CD8-positive, alpha-beta memory T cell (primary cell): Measurements from ENCODE around the gene OGFRL1. TPM values are rescaled to one million over a fixed set of nuclear protein-coding genes. Genes with fewer than 3 reads are reported as not detected.
"Not testable (repeated sequence)": the region's sequence is repeated elsewhere in the genome, so short reads cannot be mapped to it uniquely, and the experiment has no call there.

Experiments used
- CTCF ChIA-PET: fragments of 350-600 bp; sonication (Branson Sonifier 250); formaldehyde crosslinking; loops from one replicate; lab custom pipeline; 2021; ENCODE audit warnings: antibody characterized with exemption; lab: Charles Lee
- POLR2A ChIA-PET: fragments of 350-600 bp; sonication (Branson Sonifier 250); formaldehyde crosslinking; loops from one replicate; lab custom pipeline; 2021; ENCODE audit warnings: antibody characterized with exemption; lab: Charles Lee
- DNase-seq, 5 donors: peaks; one replicate each; pipeline versions ENCODE4 v3.0.0 to v3.0.0-alpha.2; 2020 to 2022; ENCODE audit warnings: mixed read lengths in 1 of 5
- H3K27ac ChIP-seq: one replicate; pipeline ENCODE4 v1.7.0; 2013; ENCODE audit warnings: low read depth, mild to moderate bottlenecking, low read length, moderate library complexity
- H3K27me3 ChIP-seq: 2 replicates; pipeline ENCODE4 v1.7.0; 2013; ENCODE audit warnings: low read length, mild to moderate bottlenecking; ENCODE audit not compliant: insufficient read depth, poor library complexity, severe bottlenecking
- H3K36me3 ChIP-seq: 2 replicates; pipeline ENCODE4 v1.7.0; 2013; ENCODE audit warnings: mild to moderate bottlenecking, low read length, moderate library complexity; ENCODE audit not compliant: insufficient read depth
- H3K4me1 ChIP-seq: 2 replicates; pipeline ENCODE4 v1.7.0; 2013; ENCODE audit warnings: mild to moderate bottlenecking, low read length, moderate library complexity; ENCODE audit not compliant: insufficient read depth
- H3K4me3 ChIP-seq: 2 replicates; pipeline ENCODE4 v1.7.0; 2013; ENCODE audit warnings: mild to moderate bottlenecking, low read length
- H3K9me3 ChIP-seq: 2 replicates; pipeline ENCODE4 v1.7.0; 2013; ENCODE audit warnings: mild to moderate bottlenecking, low read length
- H3K27ac Mint-ChIP-seq, 8 donors: one replicate each; pipeline ENCODE4 v1.8.0; 2020 to 2021; ENCODE audit warnings: mixed read lengths in 8 of 8, mild to moderate bottlenecking in 6 of 8, inconsistent platforms in 3 of 8, moderate library complexity in 3 of 8
- H3K27me3 Mint-ChIP-seq, 2 donors: one replicate each; pipeline ENCODE4 v1.8.0; 2020 to 2021; ENCODE audit warnings: mixed read lengths in 2 of 2, mild to moderate bottlenecking in 1 of 2, moderate library complexity in 1 of 2
- H3K36me3 Mint-ChIP-seq, 3 donors: one replicate each; pipeline ENCODE4 v1.8.0; 2020 to 2021; ENCODE audit warnings: mixed read lengths in 3 of 3, inconsistent platforms in 1 of 3, mild to moderate bottlenecking in 1 of 3
- H3K4me1 Mint-ChIP-seq, 3 donors: one replicate each; pipeline ENCODE4 v1.8.0; 2020 to 2021; ENCODE audit warnings: mixed read lengths in 3 of 3, inconsistent platforms in 1 of 3, mild to moderate bottlenecking in 1 of 3
- H3K4me3 Mint-ChIP-seq, 7 donors: one replicate each; pipeline ENCODE4 v1.8.0; 2020 to 2021; ENCODE audit warnings: mixed read lengths in 7 of 7, mild to moderate bottlenecking in 6 of 7, moderate library complexity in 4 of 7, inconsistent platforms in 2 of 7
- H3K9me3 Mint-ChIP-seq, 5 donors: one replicate each; pipeline ENCODE4 v1.8.0; 2020 to 2022; ENCODE audit warnings: mixed read lengths in 5 of 5, mild to moderate bottlenecking in 3 of 5, moderate library complexity in 2 of 5, inconsistent platforms in 1 of 5
- polyA plus RNA-seq: library from polyadenylated mRNA; unstranded; fragments of 300-500 nt; fragmentation: Illumina TruSeq; gene quantifications from one replicate; pipeline ENCODE4 v1.2.3, GENCODE V29; 2021
- total RNA-seq, 2 experiments: library from RNA; stranded (reverse); gene quantifications; one replicate each; pipeline ENCODE4 v1.2.3, GENCODE V29; 2021

OGFRL1 gene
- total and polyA plus RNA-seq, 3 experiments from 2014 or later = 4.1 to 5.6 (median 5.5) TPM

DNA sequence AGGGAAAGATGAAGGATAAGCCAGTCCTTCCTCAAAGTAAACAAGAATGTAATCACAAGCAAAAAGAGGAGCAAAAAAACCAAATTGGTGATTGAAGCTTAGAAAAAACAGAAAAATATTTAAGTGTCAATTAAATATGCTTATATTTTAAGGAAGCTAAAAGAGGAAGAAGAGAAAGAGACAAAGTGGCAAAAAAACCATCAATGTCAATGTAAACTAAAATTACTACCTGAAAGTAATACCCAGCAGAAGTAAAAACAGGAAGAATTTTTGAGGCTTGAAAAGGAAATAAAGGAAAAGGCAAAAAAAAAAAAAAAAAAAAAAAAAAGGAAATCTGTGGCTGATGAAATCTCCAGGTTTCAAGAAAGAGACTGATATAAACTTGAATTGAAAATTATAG is 36.2 kb upstream of the OGFRL1 start:
- H3K27ac ChIP-seq = no peak overlapping the region
- POLR2A ChIA-PET = no interaction called here
- Mint-ChIP-seq H3K27me3 (peaks cover 2 to 29% of the 10 kb centered on the region in 2 donors), H3K9me3 (no peaks in the 10 kb centered on the region), H3K4me3 (no peak overlapping the region), H3K36me3 (peaks cover 0 to 3% (median 0%) of the 10 kb centered on the region in 3 donors), H3K4me1 (peaks cover 9 to 12% (median 9%) of the 10 kb centered on the region in 3 donors), H3K27ac (no peak overlapping the region)
- CTCF ChIA-PET = no interaction called here
- H3K27me3 ChIP-seq = no peaks in the 10 kb centered on the region
- no peak overlapping the region for H3K4me3 ChIP-seq
- no peak for DNase-seq
- H3K36me3 ChIP-seq = no peaks in the 10 kb centered on the region
- H3K9me3 ChIP-seq = no peaks in the 10 kb centered on the region
- no peaks in the 10 kb centered on the region for H3K4me1 ChIP-seq

GRCh38 chr6:71252960-71253359 is 35.7 kb upstream of the OGFRL1 start:
- H3K36me3 Mint-ChIP-seq = peaks cover 0 to 3% (median 0%) of the 10 kb centered on the region in 3 donors
- H3K27ac ChIP-seq = no peak overlapping the region
- no peak overlapping the region for H3K27ac Mint-ChIP-seq
- H3K27me3 Mint-ChIP-seq = peaks cover 2 to 31% of the 10 kb centered on the region in 2 donors
- POLR2A ChIA-PET = no interaction called here
- CTCF ChIA-PET = no interaction called here
- no peak overlapping the region for H3K4me3 Mint-ChIP-seq
- no peak for DNase-seq
- H3K27me3 ChIP-seq = no peaks in the 10 kb centered on the region
- no peaks in the 10 kb centered on the region for H3K4me1 ChIP-seq
- no peak overlapping the region for H3K4me3 ChIP-seq
- peaks cover 9 to 12% (median 9%) of the 10 kb centered on the region in 3 donors for H3K4me1 Mint-ChIP-seq
- no peaks in the 10 kb centered on the region for H3K9me3 Mint-ChIP-seq
- no peaks in the 10 kb centered on the region for H3K36me3 ChIP-seq
- no peaks in the 10 kb centered on the region for H3K9me3 ChIP-seq

GRCh38 chr6:71254323-71254722 is 34.3 kb upstream of the OGFRL1 start:
- Histone ChIP-seq H3K4me3 (no peak overlapping the region), H3K36me3 (no peaks in the 10 kb centered on the region), H3K27me3 (no peaks in the 10 kb centered on the region), H3K4me1 (no peaks in the 10 kb centered on the region), H3K27ac (no peak overlapping the region), H3K9me3 (no peaks in the 10 kb centered on the region)
- Mint-ChIP-seq H3K4me1 (peaks cover 9 to 12% (median 9%) of the 10 kb centered on the region in 3 donors), H3K4me3 (no peak overlapping the region), H3K27ac (no peak overlapping the region), H3K27me3 (peaks cover 2 to 31% of the 10 kb centered on the region in 2 donors), H3K36me3 (no peaks in the 10 kb centered on the region), H3K9me3 (no peaks in the 10 kb centered on the region)
- DNase-seq = no peak
- POLR2A ChIA-PET = no interaction called here
- CTCF ChIA-PET = no interaction called here

- no peak overlapping the region for H3K27ac ChIP-seq
- no peak for DNase-seq
- Mint-ChIP-seq H3K4me3 (no peak overlapping the region), H3K9me3 (no peaks in the 10 kb centered on the region), H3K27ac (no peak overlapping the region), H3K27me3 (peaks cover 4 to 24% of the 10 kb centered on the region in 2 donors), H3K36me3 (no peaks in the 10 kb centered on the region), H3K4me1 (no peaks in the 10 kb centered on the region)
- ChIA-PET POLR2A (no interaction called here), CTCF (interaction anchor here (0.8 kb wide), 1 partner anchor 30 kb away, joined by 4 read pairs; the partner anchor contains the start of gene OGFRL1)
- no peaks in the 10 kb centered on the region for H3K36me3 ChIP-seq
- H3K4me1 ChIP-seq = no peaks in the 10 kb centered on the region
- no peaks in the 10 kb centered on the region for H3K27me3 ChIP-seq
- no peak overlapping the region for H3K4me3 ChIP-seq
- H3K9me3 ChIP-seq = no peaks in the 10 kb centered on the region
Measured at GRCh38 chr6:71258078-71258866, 30.3 kb upstream of the OGFRL1 start.

DNA sequence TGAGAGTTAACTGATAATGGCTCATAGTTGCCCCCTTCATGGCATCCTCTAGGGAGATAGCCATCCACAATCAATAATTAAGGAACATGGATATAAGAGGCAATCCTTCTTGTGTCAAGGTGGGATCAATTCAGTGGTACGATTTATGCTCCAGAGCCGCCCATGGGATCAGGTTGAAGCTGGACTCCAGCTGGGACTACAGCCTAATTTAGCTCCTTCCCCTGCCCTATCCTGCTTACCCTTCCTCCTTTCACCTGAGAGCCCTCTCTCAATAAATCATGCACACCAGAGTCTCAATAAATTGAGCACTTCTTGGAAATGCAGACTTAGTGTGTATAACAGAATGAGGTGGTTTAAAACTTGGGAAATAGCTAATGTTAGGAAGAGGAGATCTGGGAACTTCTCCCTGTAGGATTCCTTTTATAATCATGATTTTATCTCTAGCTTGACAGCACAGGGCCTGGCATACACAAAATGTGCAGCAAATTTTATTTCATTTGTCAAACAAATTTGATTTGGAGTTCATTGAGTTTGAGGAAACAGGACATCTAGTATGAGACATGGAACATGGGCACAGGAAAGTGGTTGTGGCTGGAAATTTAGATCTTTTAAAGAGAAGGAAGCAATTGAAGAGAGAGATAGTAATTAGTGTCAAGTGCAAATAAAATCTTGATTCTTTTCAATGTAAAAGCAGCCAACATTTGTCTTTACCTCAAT is 28.6 kb upstream of the OGFRL1 start:
- no peaks in the 10 kb centered on the region for H3K4me1 Mint-ChIP-seq
- ChIA-PET POLR2A (no interaction called here), CTCF (no interaction called here)

DNA sequence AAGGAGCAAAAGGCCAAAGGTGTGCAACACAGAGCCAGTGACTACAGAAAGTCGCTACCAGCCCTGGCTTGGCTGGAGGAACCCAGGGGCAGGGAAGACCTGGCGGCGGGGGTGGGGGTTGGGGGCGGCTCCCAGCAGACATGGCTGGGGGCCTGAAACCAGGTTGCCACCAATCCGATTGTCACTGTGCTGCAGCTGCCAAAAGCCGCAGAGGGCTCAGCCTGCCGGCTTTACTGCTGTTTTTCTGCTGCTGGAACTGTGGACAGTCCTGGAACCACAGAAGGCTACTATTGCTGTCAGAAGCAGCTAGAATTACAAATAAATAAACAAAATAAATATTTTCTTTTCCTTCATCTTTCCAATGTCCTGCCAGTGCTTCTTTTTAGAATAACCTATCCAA is 25.7 kb upstream of the OGFRL1 start:
- no peak overlapping the region for H3K4me3 ChIP-seq
- no peaks in the 10 kb centered on the region for H3K27me3 ChIP-seq
- Mint-ChIP-seq H3K27me3 (peaks cover 5 to 18% of the 10 kb centered on the region in 2 donors), H3K27ac (no peak overlapping the region), H3K9me3 (no peaks in the 10 kb centered on the region), H3K4me1 (no peaks in the 10 kb centered on the region), H3K36me3 (no peaks in the 10 kb centered on the region), H3K4me3 (no peak overlapping the region)
- POLR2A ChIA-PET = no interaction called here
- no peaks in the 10 kb centered on the region for H3K4me1 ChIP-seq
- no peaks in the 10 kb centered on the region for H3K36me3 ChIP-seq
- CTCF ChIA-PET = no interaction called here
- H3K9me3 ChIP-seq = no peaks in the 10 kb centered on the region
- no peak for DNase-seq
- H3K27ac ChIP-seq = no peak overlapping the region

More for the DNA sequence above, 28.6 kb upstream of the OGFRL1 start:
- Mint-ChIP-seq H3K4me3 (no peak overlapping the region), H3K27me3 (peaks cover 5 to 24% of the 10 kb centered on the region in 2 donors), H3K27ac (no peak overlapping the region), H3K9me3 (no peaks in the 10 kb centered on the region), H3K36me3 (no peaks in the 10 kb centered on the region)
- Histone ChIP-seq H3K27ac (no peak overlapping the region), H3K36me3 (no peaks in the 10 kb centered on the region), H3K4me1 (no peaks in the 10 kb centered on the region), H3K9me3 (no peaks in the 10 kb centered on the region), H3K4me3 (no peak overlapping the region), H3K27me3 (no peaks in the 10 kb centered on the region)
- DNase-seq = no peak

DNA sequence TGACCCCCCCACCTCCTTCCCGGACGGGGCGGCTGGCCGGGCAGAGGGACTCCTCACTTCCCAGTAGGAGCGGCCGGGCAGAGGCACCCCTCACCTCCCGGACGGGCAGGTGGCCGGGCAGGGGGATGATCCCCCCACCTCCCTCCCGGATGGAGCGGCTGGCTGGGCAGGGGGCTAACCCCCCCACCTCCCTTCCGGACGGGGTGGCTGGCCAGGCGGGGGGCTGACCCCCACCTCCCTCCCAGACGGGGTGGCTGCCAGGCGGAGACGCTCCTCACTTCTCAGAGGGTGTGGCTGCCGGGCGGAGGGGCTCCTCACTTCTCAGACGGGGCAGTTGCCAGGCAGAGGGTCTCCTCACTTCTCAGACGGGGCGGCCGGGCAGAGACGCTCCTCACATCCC is 22.2 kb upstream of the OGFRL1 start:
- peaks cover 2 to 30% of the 10 kb centered on the region in 2 donors for H3K27me3 Mint-ChIP-seq
- CTCF ChIA-PET, H3K36me3 ChIP-seq, H3K27me3 ChIP-seq, DNase-seq, POLR2A ChIA-PET, H3K9me3 ChIP-seq, H3K4me3 ChIP-seq, H3K9me3 Mint-ChIP-seq, H3K36me3 Mint-ChIP-seq, H3K4me1 ChIP-seq, H3K27ac ChIP-seq, H3K4me1 Mint-ChIP-seq, H3K4me3 Mint-ChIP-seq, H3K27ac Mint-ChIP-seq: not testable (repeated sequence)

DNA sequence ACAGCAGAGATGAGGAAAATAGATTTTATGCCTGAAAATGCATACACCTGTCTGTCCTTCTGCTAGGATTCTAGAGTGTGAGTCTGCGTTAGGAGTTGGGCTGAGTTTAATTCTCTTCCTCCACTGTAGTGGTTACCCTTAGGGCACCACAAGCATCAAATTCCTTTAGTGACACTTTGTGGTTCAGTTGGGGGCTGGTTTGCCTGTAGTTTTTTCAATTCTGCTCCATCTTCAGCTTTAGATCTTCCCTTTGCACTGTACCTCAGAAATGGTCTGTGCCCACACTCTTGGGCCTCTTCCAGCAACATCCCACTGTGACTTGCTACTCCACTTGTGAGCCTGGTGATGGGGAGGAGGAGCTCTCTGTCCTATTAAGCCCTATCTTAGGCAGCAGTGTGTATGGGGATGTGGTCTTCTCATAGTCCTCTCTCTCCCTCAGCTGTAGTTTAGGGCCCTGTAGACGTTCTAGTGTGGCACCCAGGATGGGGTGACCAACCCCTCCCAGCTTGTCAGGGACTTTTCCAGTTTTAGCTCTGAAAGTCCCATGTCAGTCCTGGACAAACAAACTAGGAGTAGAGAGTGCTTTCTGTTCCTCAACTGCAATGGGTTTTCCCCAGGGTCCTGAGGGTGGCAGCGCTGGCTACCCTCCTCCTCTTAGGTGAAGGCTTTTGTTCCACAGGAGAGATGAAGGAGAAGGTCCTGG is 19.7 kb upstream of the OGFRL1 start:
- H3K4me1 Mint-ChIP-seq = peaks cover 0 to 1% (median 0%) of the 10 kb centered on the region in 3 donors
- peaks cover 0 to 7% (median 0%) of the 10 kb centered on the region in 5 donors for H3K9me3 Mint-ChIP-seq
- CTCF ChIA-PET = no interaction called here
- POLR2A ChIA-PET = no interaction called here
- no peak overlapping the region for H3K27ac ChIP-seq
- no peaks in the 10 kb centered on the region for H3K27me3 ChIP-seq
- H3K9me3 ChIP-seq = no peaks in the 10 kb centered on the region
- no peak for DNase-seq
- H3K4me1 ChIP-seq = no peaks in the 10 kb centered on the region
- no peak overlapping the region for H3K4me3 Mint-ChIP-seq
- peaks cover 0 to 13% (median 0%) of the 10 kb centered on the region in 3 donors for H3K36me3 Mint-ChIP-seq
- no peak overlapping the region for H3K27ac Mint-ChIP-seq
- no peaks in the 10 kb centered on the region for H3K36me3 ChIP-seq
- no peak overlapping the region for H3K4me3 ChIP-seq
- H3K27me3 Mint-ChIP-seq = peaks cover 0 to 23% of the 10 kb centered on the region in 2 donors
